NCI-H146 treated with DMSO at 0.1 percent for 48 hours (cell line): ENCODE data around the gene GLYR1.
A peak's percentile ranks its signal among the peaks of the same experiment; 100 is the strongest.
"Not testable (repeated sequence)": the region's sequence is repeated elsewhere in the genome, so short reads cannot be mapped to it uniquely, and the experiment has no call there.

Experiments
- DNase-seq: peaks from one replicate; lab custom pipeline; 2025; ENCODE audit not compliant: unreplicated experiment; lab: John Stamatoyannopoulos, UW

The GLYR1 gene

DNA sequence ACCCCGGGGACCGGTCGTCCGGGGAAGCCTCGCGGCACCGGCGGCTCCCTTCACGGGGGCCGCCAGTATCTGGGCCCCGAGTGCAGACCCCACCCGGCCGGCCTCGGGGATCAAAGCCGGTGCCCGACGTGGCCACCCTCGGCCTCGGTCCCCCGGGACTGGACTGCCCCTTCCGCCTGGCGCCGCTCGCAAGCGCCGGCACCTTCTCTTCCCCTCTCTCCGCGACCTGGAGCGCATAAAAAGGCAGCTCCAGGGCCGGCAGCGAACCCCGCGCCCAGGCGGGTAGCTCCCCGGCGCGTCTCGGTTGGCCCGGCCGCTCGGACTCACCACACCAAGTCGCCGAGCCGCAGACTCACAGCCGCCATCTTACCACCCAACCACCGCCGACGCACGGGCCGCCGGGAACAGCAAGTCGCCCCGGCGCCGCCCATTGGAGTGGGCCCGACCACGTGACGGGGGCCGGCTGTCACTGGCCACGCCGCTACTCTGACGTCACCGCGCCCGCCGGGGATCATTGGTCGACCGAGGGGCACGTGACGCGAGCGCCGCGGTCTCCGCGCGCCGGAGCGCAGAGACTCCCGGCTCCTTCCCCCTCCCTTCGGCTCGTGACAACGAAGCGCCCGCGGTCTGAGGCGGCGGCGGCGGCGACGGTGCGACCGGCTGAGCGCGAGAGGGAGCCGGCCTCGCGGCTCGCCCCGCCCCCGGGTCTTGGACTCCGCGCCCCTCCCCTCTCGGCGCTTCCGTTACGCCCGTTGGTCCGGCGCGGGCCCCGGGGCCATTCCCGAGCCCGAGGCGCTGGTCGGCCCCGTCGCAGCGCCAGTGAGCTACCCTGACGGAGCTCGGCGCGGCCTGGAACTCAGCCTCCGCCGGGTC, at the start of gene GLYR1, which contains the start of gene UBN1:
GLYR1 (minus strand) TSS at position 388 of the 873 bp plus-strand sequence; CDS start at position 365, 23 bp downstream.
UBN1 (plus strand) TSS at position 581 of the 873 bp plus-strand sequence. CDS start 5,437 bp downstream, outside the sequence.
- peak; percentile 93 for DNase-seq

DNA sequence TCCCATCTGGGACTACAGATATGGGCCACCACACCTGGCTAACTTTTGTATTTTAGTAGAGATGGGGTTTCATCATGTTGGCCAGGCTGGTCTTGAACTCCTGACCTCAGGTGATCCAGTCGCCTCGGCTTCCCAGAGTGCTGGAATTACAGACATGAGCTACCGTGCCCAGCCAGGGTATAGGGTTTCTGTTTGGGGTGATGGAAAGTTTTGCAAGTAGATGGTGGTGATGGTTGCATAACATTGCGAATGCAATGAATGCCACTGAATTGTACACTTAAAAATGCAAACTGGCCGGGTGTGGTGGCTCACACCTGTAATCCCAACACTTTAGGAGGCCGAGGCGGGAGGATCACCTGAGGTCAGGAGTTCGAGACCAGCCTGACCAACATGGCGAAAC, 49.7 kb upstream of the GLYR1 start:
- DNase-seq = not testable (repeated sequence)

DNA sequence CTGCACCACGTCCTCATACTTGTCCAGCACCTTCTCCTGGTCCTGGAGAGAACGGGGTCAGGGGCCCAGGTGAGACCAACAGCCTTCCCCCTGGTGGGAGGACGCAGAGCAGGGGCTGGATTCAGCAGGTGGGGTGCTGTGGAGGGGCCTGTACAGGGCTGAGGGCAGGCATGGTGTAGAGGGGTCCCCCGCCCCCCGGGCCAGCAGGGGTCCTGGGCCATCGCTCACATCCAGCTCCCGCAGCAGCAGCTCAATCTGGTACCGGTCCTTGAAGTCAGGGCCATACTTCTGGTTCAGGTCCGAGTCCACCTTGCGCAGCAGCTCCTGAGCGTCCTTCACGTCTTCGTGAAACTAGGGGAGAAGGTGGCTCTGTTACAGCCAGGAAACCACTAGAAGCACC, 48.3 kb upstream of the GLYR1 start:
- no peak for DNase-seq

DNA sequence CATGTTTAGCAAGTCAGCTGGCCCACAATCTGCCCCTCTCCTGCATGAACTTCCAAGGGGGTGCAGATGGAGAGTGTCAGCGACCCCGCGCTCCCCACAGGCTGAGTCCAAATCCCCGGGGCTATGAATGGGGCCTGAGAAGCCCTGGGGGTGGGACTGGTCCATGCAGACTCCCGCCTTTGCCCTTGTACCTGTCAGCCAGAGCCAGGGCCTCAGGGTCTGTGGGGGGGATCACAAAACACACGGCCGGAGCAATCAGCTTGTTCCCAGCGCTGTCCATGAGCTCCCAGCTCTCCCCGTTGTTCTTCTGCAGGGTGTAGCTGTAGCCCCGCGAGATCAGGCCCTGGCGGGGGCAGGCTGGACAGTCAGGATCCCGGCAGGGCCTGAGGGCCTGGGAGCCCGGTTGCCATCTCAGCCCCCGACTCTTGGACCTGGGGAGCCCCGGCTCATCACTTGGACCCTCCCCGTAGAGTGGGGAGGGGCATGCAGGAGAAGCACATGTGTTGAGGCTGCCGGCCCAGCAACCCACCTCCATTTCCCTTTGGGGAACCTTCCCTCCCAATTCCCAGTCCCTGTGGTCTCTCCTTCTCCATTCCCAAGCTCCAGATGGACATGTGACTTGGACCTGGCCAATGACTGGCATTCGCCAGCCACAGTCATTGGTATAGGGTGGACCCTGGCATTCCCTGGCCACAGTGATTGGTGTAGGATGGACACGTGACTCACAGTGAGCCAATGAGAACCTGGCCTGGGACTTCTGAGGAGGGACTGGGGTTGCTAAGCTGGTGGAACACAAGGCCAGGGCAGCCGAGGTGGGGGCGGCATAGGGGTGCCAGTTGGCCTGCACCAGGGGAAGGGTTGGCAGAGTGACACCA, 47.4 kb upstream of the GLYR1 start:
- no peak for DNase-seq

DNA sequence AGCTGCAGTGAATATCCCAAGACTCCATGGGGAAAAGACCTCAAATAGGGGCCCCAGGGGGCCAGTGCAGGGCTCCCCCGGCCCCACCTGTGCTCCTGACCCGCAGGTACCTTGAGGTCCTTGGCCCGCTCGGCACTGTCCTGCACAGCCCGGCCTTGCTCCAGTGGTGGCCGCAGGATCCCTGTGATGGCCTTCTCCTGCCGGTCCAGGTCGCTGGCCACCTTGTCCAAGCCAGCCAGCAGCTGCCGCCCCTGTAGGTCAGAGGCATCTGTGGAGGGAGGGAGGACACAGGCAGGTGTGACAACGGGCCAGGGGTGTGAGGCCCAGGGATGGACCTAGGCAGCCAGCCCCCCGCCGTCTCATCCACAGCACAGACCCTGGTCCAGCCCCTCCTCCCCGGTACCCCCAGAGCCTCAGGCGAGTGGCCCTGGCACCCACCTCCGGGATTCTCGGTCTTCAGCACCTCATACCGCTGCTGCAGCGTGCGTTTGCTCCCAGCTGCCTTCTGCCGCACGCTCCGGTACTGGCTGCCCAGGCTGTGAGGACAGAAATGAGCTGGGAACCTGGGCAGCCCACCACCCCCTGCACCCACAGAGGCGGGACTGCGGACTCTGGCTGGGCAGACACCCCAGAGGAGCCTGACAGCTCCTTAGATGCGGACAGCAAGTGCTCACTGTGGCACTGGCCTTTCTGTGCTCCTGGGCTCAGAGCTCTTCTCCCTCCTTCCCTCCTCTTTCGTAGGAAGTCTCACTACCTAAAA, 46.2 kb upstream of the GLYR1 start:
- no peak for DNase-seq

DNA sequence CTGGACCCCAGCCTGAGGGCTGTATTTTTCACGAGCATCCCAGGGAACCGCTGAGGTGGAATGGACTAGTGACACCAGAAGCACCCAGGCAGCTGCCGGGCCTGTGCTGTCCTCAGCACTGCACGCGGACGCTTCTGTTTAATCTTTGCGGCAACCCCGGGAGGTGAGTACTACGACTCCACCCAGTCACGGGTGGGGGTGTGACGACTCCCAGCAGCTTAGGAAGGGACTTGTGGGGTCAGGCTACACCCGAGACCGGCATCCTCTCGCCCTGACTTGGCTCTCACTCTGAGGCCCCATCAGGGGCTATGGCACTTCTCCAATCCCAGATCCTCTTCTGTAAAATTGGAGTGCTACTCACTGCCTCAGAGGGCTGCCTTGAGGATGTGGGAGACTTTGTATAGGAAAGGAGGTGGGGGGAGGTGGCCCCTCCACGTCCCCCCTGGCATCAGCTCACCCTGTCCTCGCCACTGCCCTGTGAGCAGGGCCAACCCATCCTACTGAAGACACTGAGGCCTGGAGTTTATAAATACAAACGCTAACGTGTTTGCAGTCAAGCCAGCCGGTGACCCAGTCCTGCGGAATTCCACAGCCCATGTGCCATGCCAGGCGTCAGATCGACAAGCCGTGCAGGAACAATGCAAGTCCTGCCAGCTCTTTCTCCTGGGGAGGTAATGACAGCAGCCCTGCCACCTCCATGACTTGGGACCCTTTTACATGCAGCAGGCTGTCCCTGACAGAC, 45.4 kb upstream of the GLYR1 start:
- DNase-seq = no peak

DNA sequence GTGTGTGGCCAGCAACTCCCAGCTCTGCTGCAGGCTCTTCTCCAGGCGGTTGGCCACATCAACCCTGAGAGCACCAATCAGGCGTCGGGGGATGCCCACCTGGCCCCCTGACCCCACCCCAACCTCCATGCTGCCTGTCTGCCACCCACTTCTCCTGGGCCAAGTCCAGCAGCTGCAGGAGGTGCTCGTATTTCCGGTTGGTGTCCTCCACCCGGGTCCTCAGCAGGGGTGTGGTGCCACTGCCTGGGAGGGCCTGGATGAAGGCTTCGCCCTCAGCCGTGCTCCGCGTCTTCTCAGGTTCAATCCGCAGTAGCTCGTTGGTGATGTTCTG, 44.8 kb upstream of the GLYR1 start:
- no peak for DNase-seq

DNA sequence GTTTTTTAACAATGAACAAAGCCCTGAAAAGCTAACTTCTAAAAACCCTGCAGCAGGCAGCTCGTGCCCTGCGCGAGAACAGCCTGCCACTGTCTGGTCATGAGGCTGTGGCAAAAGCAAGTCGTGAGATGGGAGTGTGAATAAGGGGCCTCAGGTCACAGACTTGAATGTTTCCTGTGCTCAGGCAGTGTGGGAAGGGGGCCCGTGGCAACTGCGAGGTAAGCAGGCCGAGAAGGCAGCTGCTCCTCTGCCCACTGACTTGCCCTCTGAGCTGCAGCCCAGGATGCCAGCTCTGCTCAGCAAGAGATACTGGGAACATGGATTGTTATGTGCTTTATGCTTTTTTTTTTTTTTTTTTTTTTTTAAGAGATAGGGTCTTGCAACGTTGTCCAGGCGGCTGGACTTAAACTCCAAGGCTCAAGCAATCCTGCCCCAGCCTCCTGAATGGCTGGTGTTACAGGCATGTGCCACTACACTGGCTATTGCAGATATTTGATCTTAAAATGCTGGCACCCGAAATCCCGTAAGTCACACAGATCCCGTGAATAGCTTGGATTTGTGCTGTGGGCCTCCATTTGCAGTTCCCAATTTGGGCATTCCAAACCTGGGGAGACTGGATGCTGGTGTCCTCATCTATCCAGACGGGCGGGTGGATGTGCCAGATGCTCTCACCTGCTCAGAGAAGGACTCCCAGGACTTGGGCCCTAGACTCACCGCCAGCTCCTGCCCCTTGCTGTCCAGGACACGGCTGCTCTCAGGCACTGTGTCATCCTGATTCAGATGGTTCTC, 44.2 kb upstream of the GLYR1 start:
- no peak for DNase-seq

DNA sequence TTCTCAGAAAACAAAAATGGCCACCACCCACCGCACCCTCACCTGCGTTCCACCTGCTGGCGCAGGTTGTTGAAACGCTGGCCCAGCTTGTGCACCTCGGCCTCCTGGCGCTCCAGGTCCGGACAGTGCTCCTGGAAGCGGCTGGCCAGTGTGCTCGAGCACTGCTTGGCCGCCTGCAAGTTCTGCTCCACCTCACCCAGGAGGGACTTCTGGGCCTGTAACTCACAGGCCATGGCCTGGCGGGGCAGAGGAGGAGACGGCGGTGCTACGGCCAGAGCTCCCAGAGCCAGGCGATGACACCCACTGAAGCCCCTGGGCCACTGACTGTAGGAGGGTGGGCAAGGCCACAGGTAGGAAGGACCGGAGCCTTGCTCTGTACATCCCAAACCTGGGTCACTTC, 43.6 kb upstream of the GLYR1 start:
- DNase-seq = no peak

DNA sequence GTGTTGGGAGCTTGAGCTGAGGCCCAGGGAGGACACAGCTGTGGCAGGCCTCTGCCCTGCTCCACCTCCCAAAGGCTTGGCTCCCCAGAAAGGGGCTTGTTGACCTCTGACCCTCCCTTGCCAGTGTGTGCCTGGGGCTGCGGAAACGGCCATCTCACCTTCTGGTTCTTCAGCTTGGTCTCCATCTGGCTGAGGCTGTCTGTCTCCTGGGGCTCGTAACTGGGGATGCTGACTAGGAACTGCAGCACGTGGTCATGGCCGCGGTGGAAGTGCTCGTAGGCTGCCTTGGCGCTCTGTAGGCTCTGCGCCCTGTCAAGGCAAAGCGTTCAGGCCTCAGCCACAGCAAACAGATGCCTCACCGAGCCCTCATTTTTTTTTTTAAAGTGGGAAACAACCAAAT, 42.9 kb upstream of the GLYR1 start:
- DNase-seq = no peak

DNA sequence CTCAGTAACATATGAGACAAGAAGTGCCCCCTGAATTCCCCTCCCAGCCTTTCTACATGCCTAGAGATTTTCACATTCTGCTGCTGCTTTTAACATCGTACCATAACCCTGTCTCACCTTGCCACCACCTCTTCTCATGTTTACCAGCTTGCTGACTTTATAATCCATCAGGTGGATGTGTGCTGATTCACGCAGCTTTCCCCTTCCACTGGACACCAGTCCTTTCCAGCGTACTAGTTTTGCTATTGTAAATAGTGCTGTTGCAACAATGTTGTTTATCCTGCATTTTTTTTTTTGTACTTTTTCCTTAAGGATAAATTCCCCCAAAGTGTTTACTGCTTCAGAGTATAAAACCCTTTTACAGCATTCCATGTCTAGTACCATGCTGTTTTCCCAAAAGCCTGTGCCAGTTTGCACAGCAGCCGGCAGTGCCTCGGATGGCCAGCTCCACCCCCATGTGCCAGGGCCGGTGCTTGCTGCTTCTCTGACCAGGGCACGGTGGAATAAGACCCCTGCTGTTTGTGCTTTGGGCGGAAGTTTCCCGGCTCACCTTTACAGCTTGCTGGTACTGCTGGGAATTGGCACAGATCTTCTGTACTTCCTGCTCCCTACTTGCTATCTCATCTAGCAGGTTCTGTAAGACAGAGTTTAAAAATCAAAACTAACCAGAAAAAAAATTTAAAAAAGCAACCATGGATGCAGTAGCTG, 41.5 kb upstream of the GLYR1 start:
- no peak for DNase-seq

DNA sequence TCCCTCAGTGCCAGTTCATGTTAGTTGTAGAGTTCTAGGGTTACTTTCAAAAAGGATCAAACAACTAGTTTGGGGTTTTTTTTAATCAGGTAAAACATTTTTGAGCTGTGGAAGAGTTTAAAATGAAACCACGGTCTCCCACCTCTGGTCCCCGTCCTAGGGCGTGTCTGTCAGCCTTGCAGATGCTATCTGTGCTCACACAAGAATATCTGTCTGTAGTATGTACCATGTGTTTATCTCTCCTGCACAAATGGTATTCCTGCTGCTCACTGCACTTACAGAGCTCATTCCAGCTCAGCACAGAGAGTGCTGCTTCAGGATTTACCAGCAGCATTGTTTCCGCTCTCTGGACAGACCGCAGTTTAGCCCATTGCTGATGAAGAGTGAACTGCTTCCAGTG, 39.1 kb upstream of the GLYR1 start:
- DNase-seq = no peak

DNA sequence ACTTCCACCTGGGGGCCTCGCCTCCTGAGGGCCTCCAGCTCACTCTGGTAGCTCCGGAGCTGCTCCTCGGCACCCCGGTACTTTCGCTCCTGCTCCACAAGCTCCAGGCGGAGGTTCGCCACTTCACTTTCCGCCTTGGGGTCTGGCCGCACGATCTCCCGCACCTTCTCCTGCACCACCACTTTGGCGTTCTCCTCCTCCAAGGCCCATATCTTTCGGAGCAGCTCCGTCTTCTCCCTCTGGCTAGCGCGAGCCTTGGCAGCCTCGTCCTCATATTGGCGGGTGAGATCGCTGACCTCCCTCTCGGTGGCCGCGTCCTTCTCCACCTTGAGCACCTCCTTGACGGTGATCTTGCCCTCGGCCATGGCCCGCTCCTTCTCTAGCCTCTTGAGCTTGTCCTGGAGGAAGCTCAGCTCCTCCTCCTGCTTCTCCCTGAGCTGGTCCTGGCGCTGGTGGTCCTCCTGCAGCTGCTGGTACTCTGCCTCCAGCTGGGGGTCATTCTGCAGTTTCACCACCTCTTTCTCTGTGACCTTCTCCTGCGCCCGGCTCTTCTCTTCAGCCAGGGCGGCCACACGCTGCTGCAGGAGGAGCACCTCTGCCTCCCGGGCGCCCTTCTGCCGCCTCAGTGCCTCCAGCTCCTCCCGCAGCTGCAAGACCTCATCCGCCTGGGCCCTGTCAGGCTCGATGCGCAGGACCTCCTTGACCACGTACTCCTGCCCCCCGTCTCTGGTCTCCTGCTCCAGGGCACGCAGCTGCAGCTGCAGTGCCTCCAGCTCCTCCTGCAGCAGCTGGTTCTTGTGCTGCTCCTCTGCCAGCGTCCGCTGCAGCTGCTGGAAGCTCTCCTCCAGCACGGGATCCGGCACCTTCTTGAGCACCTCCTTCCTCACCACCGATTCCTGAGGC, 38.1 kb upstream of the GLYR1 start:
- no peak for DNase-seq

DNA sequence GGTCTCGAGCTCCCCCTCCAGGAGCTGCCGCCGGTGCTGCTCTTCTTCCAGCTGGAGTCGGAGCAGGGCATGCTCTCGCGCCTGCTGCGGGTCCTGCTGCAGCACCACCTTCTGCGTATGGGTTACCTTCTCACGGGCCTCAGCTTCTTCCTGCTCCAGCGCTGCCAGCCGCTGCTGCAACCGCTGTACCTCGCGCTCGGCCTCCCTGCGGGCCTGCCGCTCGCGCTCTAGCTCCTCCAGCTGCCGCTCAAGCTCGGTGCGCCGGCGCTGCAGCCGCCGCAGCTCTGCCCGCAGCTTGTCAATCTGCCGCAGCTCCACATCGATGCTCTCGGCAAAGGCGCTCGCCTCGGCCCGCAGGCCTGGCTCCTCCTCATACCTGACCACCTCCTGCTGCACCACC, 37.1 kb upstream of the GLYR1 start:
- DNase-seq = no peak

DNA sequence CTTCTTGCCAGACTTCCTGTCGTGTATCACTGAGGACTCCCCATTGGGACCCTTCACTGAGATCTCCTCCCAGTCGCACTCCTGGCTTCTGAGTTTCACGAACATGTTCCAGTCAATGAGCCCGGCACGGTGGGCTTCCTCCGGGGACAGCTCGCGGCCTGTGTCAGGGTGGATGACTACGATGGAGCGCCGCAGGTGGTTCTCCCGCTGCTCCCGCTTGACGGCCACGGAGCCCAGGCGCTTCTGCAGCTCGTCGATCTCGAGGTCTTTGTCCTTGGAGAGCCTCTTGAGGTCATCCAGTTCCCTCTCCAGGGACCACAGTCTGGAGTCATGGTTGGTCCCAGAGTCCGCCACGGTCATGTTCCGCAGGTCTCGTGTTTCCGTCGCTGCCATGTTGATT, 36.4 kb upstream of the GLYR1 start:
- DNase-seq = no peak

DNA sequence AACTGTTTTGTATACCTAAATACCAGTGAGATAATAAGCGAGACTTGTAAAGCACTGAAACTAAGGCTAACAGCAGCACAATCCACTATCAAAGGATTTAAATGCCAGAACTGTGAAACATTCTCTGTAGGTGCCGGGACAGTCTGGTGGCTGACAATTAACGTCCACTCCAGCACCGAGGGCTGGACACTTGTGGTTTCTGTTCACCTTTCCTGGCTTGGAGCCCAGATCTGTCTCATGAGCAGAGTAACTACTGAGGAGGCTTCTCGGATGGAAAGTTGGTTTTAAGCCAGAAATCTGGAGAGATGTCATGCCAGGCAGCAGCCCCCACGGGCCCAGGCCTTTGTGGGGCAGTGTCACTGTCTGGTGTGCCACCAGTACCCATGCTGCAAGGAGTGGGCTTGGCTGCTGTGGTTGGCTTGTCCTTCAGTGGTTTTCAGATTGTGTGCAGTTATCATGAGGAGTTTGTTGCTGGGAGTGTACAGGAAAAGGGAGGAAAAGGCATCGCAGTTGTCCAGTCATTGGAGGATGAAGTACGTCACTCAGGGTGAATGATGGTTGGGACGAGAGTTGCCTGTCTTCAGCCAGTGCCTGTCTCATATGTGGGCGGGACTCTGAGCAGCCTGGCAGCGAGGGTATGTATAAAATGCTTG, 35.7 kb upstream of the GLYR1 start:
- no peak for DNase-seq

DNA sequence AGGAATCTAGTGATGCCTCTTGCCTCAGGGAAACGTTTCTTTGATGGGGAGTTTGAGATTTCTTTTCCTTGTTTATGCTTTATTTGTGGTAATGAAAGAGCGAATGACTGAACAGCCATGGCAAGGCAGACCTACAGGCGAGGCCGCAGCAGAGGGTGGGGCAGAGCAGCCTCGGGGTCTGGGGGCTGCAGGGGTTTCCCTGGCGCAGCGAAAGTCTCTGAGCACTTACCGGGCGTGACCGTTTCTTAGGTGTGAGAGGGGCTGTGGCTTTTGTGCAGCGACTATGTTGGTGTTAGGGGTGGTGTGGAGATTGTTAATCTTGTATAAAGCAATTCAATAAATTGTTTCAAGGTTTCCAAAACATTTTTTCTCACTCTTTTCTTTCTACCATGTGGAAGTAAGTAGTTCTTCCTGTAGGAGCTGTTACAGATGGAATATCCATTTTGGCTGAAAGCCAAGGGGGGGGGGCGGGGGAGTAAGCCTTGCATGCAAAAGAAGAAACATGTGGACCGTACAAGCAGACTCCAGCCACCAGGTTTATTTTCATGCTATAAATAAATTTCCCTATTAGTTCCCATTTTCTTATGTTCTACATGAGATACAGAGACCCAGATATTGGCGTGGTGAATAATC, 35.0 kb upstream of the GLYR1 start:
- DNase-seq = no peak
